ENCODE data around the gene CPE. TPM values are rescaled to one million over a fixed set of nuclear protein-coding genes. Genes with fewer than 3 reads are reported as not detected.

The CPE gene
- total and polyA plus RNA-seq, 10 of the 15 experiments (the other 5 are each of a cell fraction or from before 2014, with no cell fraction given) = 0.05 to 0.14 TPM; not detected in 8

GRCh38 chr4:165504184-165504583, 125.4 kb downstream of the CPE start:
- FAIRE-seq = no peak
- in situ Hi-C loops (cut with MboI) (no loop called here), intact Hi-C loops (cut with micrococcal nuclease; ENCODE audit: unreplicated experiment) (no loop called here)
- Histone ChIP-seq H3K4me2 (ENCODE audit: control insufficient read depth, insufficient read depth) (no peak overlapping the region), H3K79me2 (ENCODE audit: control insufficient read depth, insufficient read depth, low read length) (no peaks in the 10 kb centered on the region), H2AFZ (ENCODE audit: control insufficient read depth, low read depth, low read length) (no peak overlapping the region), H3K9me3 (replicated peaks; ENCODE audit: control insufficient read depth, insufficient read depth, low read length) (no peaks in the 10 kb centered on the region), H3K27ac (ENCODE audit: control insufficient read depth, insufficient read depth) (no peak overlapping the region), H4K20me1 (ENCODE audit: control insufficient read depth, insufficient read depth) (no peaks in the 10 kb centered on the region), H3K27me3 (replicated peaks in 1 of 2; ENCODE audit: control insufficient read depth in 2 of 2, insufficient read depth in 2 of 2, low read length in 1 of 2) (no peaks in the 10 kb centered on the region), H3K9ac (ENCODE audit: control insufficient read depth, insufficient read depth, low read length) (no peak overlapping the region), H3K36me3 (ENCODE audit: control insufficient read depth in 2 of 2, insufficient read depth in 2 of 2, low read length in 1 of 2) (no peaks in the 10 kb centered on the region), H3K4me1 (ENCODE audit: control insufficient read depth, insufficient read depth, low read length) (no peaks in the 10 kb centered on the region), H3K4me3 (no peak overlapping the region)
- ATAC-seq = no peak
- no TSS peak for BruUV-seq (replicated peaks)
- ChIA-PET POLR2A (no interaction called here), SMC1A (ENCODE audit: uncharacterized antibody, unreplicated experiment) (interaction anchor here (0.7 kb wide), 1 partner anchor 16 kb away, joined by 3 read pairs; no protein-coding TSS in a partner anchor), RAD21 (ENCODE audit: unreplicated experiment) (interaction anchor here (2.7 kb wide), 1 partner anchor 11 kb away, joined by 12 read pairs; no protein-coding TSS in a partner anchor), CTCF (interaction anchor here (1.9 kb wide), 1 partner anchor 10 kb away, joined by 7 read pairs; no protein-coding TSS in a partner anchor)
- TF ChIP-seq SMAD1 (IDR thresholded peaks at IDR 0.05; ENCODE audit: low read depth, partially characterized antibody) (no peak), SMARCA5 (IDR thresholded peaks at IDR 0.05) (no peak), SKIL (IDR thresholded peaks at IDR 0.05; ENCODE audit: low read depth, poor library complexity, severe bottlenecking) (no peak), NRF1 (conservative IDR thresholded peaks at IDR 0.05; ENCODE audit: low read depth, low read length) (no peak), USF1 (IDR thresholded peaks at IDR 0.05; ENCODE audit: borderline replicate concordance, extremely low read length, insufficient read depth, low read depth, low read length) (no peak)
- WGBS (ENCODE audit: insufficient coverage, insufficient replicate concordance, low lambda C conversion rate, missing lambda C conversion rate) = 34% methylated on average over 3 of the region's 3 CpGs
- DNase-seq (ENCODE audit: low read depth, low spot score) = no peak

Data from GM12878 (cell line).